HG03432 (cell line): ENCODE data around the gene ITSN2.
A peak's percentile ranks its signal among the peaks of the same experiment; 100 is the strongest.
"Not testable (repeated sequence)": the region's sequence is repeated elsewhere in the genome, so short reads cannot be mapped to it uniquely, and the experiment has no call there.

Experiments
- ATAC-seq: cut with Tn5 transposase; IDR thresholded peaks from one replicate; pipeline ENCODE4 v1.9.1; 2021; ENCODE audit warnings: mild to moderate bottlenecking, moderate library complexity; ENCODE audit not compliant: unreplicated experiment

Gene ITSN2

DNA sequence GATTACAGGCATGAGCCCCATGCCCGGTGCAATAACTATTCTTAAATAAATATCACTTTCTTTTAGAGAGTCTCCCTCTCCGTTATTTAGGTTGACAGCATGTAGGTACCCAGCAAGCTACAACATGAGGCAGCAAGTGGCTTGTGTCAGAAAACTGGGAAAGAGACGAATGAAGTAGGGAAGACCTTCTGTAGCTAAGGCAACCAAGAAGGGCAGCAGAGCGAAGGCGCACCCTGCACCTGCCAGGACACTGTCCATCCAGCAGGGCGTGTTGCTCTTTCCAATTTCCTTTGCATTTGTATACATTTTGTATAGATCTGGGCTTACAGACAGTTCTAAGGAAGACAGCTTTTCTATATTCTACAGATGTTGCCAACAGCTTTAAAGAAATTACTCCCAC lies 137.4 kb downstream of the ITSN2 start:
- no peak for ATAC-seq

- ATAC-seq, result no peak
Observed at GRCh38 chr2:24221343-24222050, 138.8 kb downstream of the ITSN2 start.

DNA sequence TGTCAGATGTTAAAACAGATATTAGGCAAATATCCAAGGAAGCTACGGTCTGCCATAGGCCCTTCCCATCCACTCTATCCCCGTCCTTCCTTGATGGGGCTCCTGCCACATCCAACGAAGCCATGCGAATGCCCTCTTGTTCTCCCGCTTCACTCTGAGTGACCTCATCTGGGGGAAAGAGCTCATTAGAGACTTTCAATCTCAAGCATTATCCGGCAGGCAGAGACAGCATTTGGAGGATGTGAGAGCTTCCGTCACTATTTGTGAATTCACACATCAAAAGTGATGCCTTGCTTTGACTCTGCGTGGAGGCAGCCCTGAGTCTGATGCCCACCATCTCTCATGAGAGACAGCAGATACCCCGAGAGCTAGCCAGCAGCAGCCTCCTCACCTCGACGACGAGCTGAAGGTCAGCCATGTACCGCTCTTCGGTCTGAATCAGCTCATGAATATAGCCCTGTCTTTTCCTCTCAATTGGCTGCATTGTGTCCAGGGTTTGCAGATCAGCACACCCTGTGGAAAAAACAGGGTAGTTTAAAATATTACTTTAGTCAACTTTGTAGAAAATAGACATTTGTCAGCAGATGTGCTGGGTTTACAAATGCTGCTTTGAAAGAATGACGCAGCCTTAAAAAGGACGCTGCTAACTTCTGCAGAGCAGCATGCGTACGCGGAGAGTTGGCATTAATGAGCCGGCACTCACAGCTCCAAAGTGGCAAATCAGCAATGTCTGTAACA lies 139.6 kb downstream of the ITSN2 start:
- ATAC-seq, result no peak

- ATAC-seq, result peak; percentile 95
Observed at GRCh38 chr2:24214880-24215279, 145.5 kb downstream of the ITSN2 start.

- no peak for ATAC-seq
Observed at GRCh38 chr2:24211408-24211807, 148.9 kb downstream of the ITSN2 start.

GRCh38 chr2:24210723-24211122 lies 149.6 kb downstream of the ITSN2 start:
- no peak for ATAC-seq

DNA sequence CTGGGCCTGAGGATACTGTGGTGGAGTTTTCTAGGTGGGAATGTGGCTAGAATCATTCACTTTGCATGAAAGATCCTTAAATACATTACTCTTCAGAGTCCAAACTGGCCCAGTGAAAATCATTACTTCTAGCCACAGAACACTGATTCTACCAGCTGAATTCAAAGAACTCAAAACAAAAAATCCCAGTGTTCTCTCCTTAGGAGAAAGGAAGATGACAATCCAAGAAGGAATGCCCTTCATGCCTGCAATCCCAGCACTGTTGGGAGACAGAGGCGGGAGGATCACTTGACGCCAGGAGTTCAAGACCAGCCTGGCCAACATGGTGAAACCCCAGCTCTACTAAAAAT lies 150.3 kb downstream of the ITSN2 start:
- ATAC-seq, result no peak

- ATAC-seq, result no peak
Observed at GRCh38 chr2:24209389-24210105, 150.8 kb downstream of the ITSN2 start.

GRCh38 chr2:24208490-24208889 lies 151.8 kb downstream of the ITSN2 start:
- no peak for ATAC-seq

DNA sequence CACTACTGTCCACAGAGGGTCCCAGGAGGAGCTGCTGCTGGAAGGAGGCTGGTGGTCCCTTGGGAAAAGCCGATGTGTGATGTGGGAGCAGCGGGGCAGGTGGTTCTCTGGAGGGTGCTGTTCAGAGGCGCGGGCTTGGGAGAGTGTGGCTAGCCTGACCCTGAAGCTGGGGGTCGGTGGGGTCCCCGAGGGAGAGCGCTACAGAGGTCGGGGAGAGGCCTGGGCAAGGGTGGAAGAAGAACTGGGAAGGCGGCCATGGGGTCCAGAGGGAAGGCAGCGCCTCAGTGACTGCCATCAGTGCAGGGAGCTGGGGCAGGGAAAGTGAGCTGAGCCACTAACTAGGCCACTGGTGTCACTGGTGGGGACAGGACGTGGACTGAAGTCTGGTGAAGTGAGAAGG lies 153.0 kb downstream of the ITSN2 start:
- no peak for ATAC-seq

- no peak for ATAC-seq
Observed at GRCh38 chr2:24206714-24207113, 153.6 kb downstream of the ITSN2 start.

DNA sequence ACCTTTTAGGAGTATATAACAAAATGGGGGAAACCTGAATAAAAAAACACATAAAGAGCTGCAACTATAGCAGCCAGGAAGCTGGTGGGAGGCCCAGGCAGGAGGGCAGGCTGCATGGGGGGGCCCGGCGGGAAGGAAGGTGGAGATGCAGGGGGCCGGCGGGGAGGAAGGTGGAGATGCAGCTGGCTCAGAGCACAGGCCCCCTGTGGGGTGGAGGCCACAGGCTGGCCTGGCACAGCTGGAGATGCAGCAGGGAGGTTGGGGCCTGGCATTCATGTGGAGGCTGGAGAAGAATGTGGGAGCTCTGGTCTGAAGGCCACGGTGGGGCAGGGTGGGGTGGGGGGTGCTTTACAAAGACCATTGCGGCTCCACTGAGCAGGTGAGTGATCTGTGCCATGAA lies 154.1 kb downstream of the ITSN2 start:
- no peak for ATAC-seq

DNA sequence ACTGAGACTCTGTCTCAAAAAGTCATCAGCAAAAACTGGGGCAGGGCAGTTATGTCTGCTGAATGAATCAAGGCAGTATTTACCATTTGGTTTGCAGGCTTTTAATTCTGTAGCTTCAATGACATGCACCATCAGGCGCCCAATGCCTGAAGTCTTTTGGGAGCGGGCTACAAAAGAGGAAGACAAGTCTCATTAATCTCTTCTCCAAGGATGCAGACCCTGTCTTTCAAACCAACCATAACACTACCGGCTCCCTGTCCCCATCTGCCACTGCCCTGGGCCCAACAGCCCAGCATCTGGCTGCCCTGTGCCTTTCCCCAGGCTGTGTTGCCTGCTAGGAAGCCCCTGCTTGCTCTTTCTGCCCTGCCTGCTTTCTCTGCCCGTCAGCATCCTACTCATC lies 155.2 kb downstream of the ITSN2 start:
- no peak for ATAC-seq

DNA sequence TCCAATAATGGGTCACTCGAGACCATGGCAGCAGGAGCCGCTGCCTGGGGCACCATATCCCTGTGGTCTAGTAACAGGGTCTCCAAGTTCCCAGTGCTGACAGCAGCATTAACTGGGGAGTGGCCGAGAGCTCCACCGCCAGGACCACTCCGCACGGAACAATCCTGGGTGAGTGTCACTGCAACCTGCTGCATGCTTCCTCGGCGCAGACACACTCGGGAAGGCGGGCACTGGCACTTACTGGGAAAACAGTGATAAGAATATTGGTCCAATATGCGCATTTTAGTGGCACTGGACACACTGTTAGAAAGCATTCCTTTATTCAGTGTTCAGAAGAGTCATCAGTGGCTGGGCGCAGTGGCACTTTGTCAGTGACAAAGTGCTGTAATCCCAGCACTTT lies 155.8 kb downstream of the ITSN2 start:
- no peak for ATAC-seq

GRCh38 chr2:24203787-24204150 lies 156.6 kb downstream of the ITSN2 start:
- no peak for ATAC-seq

- no peak for ATAC-seq
Observed at GRCh38 chr2:24203029-24203786, 157.1 kb downstream of the ITSN2 start.

DNA sequence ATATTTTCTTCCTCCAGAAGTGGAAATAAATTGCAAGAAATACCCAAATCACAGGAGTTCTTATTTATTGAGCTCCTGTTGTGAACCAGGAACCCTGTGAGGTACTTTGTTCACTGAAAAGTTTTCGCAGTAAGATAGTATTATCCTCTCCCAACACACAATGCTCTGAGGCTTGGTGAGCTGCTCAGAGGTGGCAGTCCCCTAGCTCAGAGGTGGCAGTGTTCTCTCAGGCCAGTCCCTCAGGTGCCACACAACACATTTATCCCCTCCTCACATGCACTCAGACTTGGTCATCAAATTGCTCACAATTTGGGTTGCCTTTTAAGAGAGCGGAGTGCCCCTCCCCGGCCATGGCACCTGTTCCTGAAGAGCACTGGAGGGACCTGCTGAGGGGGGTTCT lies 159.5 kb downstream of the ITSN2 start:
- no peak for ATAC-seq

DNA sequence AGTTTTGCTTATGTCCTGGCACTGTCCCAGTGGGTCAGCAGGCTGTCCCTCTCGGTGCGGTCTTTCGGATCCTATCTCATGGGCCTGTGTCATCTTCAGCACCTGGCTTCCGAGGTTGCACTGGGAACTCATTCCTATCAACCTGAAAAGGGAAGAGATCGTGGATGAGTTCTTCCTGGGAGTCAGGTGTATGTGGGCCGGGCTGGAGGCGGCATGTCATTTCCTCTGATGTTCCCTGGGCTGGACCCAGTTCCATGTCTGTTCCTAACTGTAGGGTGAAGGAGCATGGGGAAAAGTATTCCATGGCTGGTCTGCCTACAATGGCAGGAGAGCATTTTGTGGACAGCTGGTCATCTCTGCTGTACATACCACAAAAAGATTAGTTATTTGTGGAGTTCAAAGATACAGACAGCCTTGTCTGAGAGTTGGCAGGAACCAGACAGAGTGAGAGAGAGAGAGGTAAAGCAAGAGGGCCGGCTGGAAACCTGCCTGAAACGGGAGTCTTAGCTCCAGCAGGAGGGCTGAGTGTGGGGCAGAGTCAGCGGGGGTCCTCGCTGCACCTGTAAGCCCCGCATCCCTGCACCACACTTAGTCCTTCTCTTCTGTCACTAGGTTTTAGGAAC lies 160.3 kb downstream of the ITSN2 start:
- no peak for ATAC-seq

DNA sequence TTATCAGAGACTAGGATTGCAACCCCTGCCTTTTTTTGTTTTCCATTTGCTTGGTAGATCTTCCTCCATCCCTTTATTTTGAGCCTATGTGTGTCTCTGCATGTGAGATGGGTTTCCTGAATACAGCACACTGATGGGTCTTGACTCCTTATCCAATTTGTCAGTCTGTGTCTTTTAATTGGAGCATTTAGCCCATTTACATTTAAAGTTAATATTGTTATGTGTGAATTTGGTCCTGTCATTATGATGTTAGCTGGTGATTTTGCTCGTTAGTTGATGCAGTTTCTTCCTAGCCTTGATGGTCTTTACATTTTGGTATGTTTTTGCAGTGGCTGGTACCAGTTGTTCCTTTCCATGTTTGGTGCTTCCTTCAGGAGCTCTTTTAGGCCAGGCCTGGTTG lies 163.1 kb downstream of the ITSN2 start:
- not testable (repeated sequence) for ATAC-seq

DNA sequence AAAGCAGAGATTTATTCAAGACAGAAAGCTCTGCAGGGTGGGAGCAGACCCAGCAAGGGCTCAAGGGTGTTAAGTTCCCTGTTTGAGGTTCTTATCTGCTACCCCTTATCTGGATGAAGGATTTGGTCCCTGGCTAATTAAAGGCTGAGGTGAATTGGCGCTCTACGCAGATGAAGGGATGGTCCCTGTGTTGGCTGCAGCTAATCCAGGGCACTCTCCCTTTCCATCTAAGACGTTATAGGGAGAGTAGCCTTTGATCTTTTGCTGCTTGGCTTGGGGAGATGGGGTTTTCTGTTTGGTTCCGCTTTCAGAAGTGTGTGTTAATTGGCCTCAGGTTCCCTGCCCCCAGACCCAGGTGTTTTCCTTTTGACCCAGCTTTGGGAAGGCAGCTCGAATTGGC lies 168.5 kb downstream of the ITSN2 start:
- no peak for ATAC-seq

GRCh38 chr2:24191156-24191555 lies 169.2 kb downstream of the ITSN2 start:
- ATAC-seq, result no peak
